H1 (cell line): ENCODE measurements around the gene EPHA4.

Experiments
- CTCF ChIP-seq, 3 experiments: IDR thresholded peaks; 1 replicate in 2 of 3; 2 replicates in 1 of 3; pipeline versions ENCODE4 v1.5.1 to v1.6.1; 2011; ENCODE audit warnings: low read length in 3 of 3, mild to moderate bottlenecking in 3 of 3, inconsistent platforms in 2 of 3, low read depth in 1 of 3, moderate library complexity in 1 of 3; ENCODE audit not compliant: insufficient read depth in 1 of 3; ENCODE audit errors: control extremely low read depth in 1 of 3
- EP300 ChIP-seq, 2 experiments: IDR thresholded peaks; 1 replicate in 1 of 2; 2 replicates in 1 of 2; pipeline ENCODE4 v1.6.1; 2011 to 2012; ENCODE audit warnings: low read depth in 2 of 2, low read length in 2 of 2, mild to moderate bottlenecking in 2 of 2, borderline replicate concordance in 1 of 2, inconsistent platforms in 1 of 2, moderate library complexity in 1 of 2
- EZH2 ChIP-seq: fragments of 200-600 bp; sonication (generic); IDR thresholded peaks from 2 replicates; pipeline ENCODE4 v1.7.1; 2012; ENCODE audit warnings: low read depth, mild to moderate bottlenecking, moderate library complexity, low read length, inconsistent platforms; ENCODE audit not compliant: severe bottlenecking
- NRF1 ChIP-seq: IDR thresholded peaks from 2 replicates; pipeline ENCODE4 v1.6.1; 2011; ENCODE audit warnings: mild to moderate bottlenecking, low read depth, low read length, improper control_type of control experiment
- POLR2AphosphoS5 ChIP-seq: IDR thresholded peaks from 2 replicates; pipeline ENCODE4 v1.6.1; 2011; ENCODE audit warnings: low read depth, low read length
- SUZ12 ChIP-seq: fragments of 200-600 bp; sonication (generic); IDR thresholded peaks from 2 replicates; pipeline ENCODE4 v1.6.1; 2012; ENCODE audit warnings: mild to moderate bottlenecking, inconsistent platforms, low read length, moderate library complexity, mixed read lengths
- YY1 ChIP-seq: IDR thresholded peaks from 2 replicates; pipeline ENCODE4 v1.6.1; 2011; ENCODE audit warnings: low read depth, mild to moderate bottlenecking, low read length
- TF ChIP-seq, protein P1 (sequence below): IDR thresholded peaks from 2 replicates; pipeline ENCODE4 v1.6.1; 2012; ENCODE audit warnings: inconsistent platforms

DNA sequence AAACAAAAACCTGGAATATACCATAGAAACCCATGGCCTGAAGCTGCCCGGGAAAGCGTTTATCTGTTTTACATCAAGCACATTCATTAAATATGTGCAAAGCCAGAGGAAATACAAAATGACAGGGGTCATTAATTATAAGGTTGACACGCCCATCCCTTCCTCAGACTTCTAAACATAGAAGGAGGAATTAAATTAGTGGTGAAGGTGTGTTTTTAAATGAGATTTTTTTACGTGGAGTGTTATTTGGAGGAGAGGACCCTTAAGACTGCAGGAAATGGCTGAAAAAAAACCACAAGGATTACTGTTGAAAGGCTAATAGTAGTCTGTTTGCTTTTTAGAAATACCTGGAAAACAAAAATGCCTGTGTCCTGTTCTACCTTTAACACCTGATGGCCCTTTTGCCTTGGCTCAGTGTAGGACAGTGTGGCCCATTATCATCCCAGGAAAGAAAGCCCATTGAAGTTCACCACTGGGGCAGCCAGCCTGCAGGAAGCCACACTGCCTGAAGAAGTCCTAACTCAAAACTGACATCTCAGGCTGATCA lies 123.2 kb downstream of the EPHA4 start:
- no peak for TF ChIP-seq CTCF (IDR thresholded peaks at IDR 0.05; ENCODE audit: control extremely low read depth in 1 of 3, insufficient read depth in 1 of 3, low read depth in 1 of 3, low read length in 3 of 3)
- no peak for TF ChIP-seq EZH2
- no peak for TF ChIP-seq YY1
- TF ChIP-seq EP300 (IDR thresholded peaks at IDR 0.05; ENCODE audit: borderline replicate concordance in 1 of 2, low read depth in 2 of 2, low read length in 2 of 2) = no peak
- TF ChIP-seq, protein P1, sequence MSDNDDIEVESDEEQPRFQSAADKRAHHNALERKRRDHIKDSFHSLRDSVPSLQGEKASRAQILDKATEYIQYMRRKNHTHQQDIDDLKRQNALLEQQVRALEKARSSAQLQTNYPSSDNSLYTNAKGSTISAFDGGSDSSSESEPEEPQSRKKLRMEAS = no peak
- TF ChIP-seq SUZ12 = no peak
- no peak for TF ChIP-seq POLR2AphosphoS5
- TF ChIP-seq NRF1 = no peak
